Activated effector memory CD4-positive, alpha-beta T cell treated with Interleukin-2 at 50 U/mL for 16 hours (primary cell): ENCODE results near the gene HSPA1L.
A peak's percentile ranks its signal among the peaks of the same experiment; 100 is the strongest.
"Not testable (repeated sequence)": the region's sequence is repeated elsewhere in the genome, so short reads cannot be mapped to it uniquely, and the experiment has no call there.

Source experiments
- DNase-seq: peaks from one replicate; pipeline ENCODE4 v3.0.0-alpha.2; 2020

The HSPA1L gene

DNA sequence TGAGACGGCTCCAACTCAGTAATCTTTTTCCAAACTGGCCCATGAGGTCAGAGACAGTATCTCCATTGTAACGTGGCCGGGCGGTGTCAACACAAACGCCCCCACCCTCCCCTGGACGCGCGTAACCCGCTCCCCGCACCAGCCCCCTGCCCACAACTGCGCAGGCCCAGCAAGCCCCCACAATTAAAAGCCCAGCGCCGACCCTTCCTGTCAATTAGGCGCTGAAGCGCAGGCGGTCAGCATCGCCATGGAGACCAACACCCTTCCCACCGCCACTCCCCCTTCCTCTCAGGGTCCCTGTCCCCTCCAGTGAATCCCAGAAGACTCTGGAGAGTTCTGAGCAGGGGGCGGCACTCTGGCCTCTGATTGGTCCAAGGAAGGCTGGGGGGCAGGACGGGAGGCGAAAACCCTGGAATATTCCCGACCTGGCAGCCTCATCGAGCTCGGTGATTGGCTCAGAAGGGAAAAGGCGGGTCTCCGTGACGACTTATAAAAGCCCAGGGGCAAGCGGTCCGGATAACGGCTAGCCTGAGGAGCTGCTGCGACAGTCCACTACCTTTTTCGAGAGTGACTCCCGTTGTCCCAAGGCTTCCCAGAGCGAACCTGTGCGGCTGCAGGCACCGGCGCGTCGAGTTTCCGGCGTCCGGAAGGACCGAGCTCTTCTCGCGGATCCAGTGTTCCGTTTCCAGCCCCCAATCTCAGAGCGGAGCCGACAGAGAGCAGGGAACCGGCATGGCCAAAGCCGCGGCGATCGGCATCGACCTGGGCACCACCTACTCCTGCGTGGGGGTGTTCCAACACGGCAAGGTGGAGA lies at the start of gene HSPA1L, which contains the start of gene HSPA1A:
Gene HSPA1L (minus strand): TSS at position 259 of the 814 bp plus-strand sequence. CDS start 3,311 bp downstream, outside the sequence.
Gene HSPA1A (plus strand): TSS at position 519 of the 814 bp plus-strand sequence. CDS start 214 bp downstream, at position 733.
- DNase-seq = peak; percentile 59

DNA sequence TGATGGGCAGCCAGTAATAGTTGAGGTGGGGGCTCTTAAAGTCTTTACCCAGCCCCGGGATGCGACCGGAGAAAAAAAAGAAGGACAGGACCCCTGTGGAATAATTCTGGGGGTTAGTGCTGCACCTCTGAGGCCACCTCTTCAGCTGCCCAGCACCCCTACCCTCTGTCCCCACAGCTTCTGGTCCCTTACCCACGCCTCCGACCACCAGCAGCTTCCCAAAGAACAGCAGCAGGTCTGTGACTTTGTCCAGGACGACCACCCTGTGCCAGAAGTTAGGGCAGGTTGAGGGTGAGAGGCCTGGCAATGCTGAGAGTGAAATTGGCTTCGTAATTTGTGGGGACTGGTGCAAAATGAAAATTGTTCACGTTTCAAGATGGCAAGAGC lies 49.7 kb upstream of the HSPA1L start:
- DNase-seq = no peak

DNA sequence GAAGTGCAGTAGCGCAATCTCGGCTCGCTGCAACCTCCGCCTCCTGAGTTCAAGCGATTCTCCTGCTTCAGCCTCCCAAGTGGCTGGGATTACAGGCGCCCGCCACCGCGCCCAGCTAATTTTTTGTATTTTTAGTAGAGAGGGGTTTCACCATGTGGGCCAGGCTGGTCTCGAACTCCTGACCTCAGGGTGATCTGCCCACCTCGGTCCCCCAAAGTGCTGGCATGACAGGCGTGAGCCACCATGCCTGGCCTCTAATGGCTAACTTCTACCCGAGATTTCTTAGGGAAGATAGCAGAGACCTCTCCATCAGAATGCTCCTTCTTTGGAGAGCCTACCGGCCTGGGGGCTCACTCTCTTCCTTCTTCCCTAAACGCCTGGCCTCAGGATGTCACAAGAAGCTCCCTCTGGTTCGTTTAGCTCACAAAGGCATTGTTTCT lies 49.1 kb upstream of the HSPA1L start:
- not testable (repeated sequence) for DNase-seq

DNA sequence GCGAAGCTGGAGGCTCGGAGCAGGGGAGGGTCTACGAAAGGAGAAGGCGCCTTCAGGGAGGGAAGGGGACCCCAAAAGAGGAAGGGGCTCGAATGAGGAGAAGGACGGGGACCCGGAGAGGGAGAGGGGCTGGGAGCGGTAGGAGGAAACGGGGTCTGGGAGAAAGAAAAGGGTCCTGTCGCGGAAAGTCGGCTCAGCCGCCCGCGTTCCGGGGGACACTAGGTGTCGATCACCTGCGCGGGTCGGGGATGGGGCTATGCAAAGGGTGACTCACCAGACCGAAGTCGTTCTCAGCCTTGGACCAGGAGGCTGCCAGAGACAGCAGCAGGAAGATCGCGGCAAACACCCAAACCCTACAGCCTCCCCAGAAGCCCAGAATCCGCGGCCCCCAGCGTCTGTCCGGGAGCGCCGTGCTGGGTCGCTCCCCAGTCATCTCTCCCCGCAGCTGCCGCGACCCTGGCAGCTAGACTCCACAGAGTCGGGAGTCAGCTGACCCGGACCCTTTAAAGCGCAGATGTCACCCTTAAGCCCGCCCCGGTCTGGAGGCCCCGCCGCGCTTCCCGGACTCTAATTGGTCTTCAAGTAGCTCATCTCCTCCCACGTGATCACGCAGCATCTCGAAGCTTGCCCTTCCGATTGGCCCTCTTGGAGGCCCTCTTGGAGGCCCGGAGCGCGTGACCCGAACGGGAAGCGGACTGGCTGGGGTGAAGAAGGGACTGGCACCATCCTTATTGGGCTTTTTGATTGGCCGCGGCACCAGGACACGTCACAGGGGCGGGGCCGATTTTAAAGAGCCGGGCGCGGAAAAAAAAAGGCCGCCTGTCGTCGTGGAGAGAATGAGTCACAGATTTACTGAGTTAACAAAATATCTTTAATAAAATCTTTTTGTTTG lies 47.5 kb upstream of the HSPA1L start, which contains the start of gene NEU1:
Gene NEU1 (minus strand): TSS at position 478 of the 892 bp plus-strand sequence. CDS start 45 bp downstream, at position 433.
- peak; percentile 98 for DNase-seq

DNA sequence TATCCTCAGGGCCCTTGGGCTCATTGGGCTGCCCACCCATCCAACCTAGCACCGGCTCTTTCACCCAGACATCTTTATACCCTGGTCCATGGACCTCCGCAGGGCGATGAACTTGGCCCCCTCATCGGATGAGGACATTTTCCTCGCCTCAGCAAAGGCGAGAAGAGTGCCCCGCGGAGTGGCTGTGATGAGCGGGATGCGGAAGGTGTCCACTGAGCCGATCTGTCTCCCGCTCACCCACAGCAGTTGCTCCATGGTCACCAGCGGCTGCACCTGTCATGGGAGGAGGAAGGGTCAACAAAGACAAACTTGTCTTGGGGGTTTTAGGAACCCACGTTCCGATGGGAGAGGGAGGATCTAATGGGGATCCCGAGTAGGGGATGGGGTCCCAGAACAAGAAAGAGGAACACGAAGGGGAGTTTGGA lies 46.8 kb upstream of the HSPA1L start:
- no peak for DNase-seq

DNA sequence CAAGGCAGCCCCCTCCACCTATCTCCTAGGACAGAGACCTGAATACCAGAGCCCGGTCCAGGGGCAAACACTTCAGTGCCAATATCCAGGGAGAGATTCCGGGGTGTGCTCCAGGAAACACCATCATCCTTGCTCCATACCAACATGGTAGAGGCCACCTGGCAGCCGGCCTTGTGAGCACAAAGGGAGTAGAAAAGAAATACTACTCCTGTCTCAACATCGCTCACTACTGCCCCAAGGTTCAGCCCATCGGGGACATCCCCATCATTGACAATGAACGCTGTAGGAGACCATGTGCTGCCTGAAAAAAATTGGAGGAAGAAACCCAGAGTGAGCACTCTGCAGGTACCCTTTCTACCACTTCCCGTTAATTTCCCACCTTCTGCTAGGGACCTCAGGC lies 46.1 kb upstream of the HSPA1L start:
- DNase-seq = no peak

DNA sequence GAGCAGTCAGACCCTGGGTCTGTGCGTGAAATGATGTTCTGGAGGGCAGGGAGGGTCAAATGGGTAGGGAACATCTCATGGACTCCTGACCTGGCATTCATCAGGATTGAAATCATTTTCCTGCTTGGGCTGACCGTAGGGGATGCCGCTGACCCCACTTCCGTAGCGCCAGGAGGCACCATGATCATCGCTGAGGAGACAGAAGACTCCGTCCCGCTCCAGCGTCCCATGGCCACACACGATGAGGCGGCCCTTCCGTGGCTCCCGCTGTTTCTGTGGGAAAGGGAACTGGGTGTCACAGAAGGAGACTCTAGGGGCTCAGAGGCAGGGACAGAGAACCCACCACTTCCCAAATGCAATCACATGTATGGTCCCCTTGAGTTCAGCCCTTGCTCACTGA lies 45.3 kb upstream of the HSPA1L start:
- DNase-seq = no peak

DNA sequence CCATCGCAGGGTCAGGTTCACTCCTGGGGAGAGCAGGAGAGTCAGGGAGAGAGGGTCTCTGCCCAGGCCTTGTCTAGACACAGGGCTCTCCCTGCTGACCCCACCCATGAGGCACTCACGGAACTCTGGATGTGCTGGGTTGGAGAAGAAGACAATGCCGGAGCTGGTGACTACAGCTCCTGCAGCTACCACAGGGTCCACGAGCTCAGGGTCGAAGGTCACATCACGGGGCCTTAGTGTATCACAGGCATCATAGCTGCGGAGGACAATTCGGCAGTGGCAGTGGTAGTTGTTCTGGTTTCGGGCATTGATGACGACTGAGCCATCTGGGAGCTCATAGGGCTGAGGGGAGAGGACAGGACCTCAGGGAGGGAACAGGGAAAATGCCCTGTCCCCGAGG lies 44.8 kb upstream of the HSPA1L start:
- no peak for DNase-seq

DNA sequence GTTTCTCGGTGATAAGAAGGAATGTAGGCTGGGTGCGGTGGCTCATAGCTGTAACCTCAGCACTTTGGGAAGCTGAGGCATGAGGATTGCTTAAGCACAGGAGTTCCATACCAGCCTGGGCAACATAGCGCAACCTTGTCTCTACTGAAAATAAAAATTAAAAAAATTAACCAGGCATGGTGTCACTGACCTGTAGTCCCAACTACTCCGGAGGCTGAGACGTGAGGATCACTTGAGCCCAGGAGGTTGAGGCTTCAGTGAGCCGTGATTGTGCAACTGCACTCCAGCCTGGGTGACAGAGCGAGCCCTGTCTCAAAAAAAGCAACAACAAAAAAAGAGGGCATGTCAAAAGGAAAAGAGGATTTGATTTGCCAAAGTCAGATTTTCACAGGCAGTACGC lies 43.6 kb upstream of the HSPA1L start:
- DNase-seq = no peak

DNA sequence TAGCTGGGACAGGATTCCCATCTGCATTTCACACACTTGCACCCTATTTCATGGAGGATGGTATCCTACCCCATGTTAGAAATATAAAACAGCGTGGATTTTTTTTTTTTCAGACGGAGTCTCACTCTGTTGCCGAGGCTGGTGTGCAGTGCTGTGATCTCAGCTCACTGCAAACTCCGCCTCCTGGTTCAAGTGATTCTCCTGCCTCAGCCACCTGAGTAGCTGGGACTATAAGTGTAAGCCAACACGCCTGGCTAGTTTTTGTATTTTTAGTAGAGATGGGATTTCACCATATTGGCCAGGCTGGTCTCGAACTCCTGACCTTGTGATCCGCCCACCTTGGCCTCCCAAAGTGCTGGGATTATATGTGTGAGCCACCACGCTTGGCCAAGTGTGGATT lies 42.7 kb upstream of the HSPA1L start:
- DNase-seq = not testable (repeated sequence)

DNA sequence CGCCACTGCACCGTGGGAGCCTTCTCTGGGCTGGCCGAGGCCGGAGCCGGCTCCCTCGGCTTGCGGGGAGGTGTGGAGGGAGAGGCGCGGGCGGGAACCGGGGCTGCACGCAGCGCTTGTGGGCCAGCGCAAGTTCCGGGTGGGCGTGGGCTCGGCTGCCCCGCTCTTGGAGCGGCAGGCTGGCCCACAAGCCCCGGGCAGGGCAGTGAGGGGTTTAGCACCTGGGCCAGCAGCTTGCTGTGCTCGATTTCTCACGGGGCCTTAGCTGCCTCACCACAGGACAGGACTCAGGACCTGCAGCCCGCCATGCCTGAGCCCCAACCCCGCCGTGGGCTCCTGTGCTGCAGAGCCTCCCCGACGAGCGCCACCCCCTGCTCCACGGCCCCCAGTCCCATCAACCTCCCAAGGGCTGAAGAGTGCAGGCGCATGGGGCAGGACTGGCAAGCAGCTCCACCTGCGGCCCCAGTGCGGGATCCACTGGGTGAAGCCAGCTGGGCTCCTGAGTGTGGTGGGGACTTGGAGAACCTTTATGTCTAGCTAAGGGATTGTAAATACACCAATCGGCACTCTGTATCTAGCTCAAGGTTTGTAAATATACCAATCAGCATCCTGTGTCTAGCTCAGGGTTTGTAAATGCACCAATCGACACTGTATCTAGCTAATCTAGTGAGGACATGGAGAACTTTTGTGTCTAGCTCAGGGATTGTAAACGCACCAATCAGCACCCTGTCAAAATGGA lies 37.1 kb upstream of the HSPA1L start:
- DNase-seq = not testable (repeated sequence)

DNA sequence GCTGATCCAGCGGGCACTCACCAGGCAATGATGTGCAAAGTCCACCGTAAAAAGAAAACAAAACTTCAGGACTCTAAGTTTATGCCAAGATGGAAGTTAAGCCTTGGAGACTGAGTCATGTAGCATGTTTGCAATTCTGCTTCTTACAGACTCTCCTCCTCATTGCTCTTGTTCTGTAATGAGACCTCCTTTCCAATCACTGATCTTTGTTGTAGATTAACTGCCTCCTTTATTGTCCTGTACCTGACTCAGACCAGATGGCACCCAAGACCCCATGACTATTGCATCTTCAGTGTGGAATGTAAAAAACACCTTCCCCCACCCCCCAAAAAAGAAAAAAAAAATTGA lies 36.4 kb upstream of the HSPA1L start:
- DNase-seq = no peak

DNA sequence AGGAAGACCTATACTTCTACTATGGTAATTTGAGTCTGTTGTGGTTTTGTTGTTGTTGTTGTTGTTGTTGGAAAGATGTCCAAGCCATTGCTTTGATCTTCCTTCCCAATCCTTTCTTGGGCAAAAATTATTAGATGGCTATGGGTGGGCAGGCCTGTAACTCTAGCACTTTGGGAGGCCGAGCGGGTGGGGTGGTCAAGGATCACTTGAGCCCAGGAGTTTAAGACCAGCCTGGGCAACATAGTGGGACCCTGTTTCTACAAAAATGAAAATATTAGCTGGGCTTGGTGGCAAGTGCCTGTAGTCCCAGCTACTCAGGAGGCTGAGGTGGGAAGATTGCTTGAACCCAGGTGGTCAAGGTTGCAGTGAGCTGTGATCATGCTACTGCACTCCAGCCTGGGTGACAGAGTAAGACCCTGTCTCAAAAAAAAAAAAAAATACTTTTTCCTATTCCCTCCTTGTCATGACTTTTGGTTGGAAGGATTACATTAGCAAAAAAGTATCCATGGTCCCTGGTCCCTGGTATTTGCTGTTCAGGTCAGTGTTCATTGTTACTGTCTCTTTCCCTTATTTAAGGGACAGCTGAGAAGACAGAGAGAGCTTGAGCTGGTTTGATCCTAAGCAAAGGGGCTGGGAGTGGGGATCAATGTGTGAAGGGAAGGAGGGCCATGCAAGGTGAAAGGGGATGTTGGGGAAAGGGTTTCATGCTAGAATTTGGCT lies 35.8 kb upstream of the HSPA1L start:
- no peak for DNase-seq

DNA sequence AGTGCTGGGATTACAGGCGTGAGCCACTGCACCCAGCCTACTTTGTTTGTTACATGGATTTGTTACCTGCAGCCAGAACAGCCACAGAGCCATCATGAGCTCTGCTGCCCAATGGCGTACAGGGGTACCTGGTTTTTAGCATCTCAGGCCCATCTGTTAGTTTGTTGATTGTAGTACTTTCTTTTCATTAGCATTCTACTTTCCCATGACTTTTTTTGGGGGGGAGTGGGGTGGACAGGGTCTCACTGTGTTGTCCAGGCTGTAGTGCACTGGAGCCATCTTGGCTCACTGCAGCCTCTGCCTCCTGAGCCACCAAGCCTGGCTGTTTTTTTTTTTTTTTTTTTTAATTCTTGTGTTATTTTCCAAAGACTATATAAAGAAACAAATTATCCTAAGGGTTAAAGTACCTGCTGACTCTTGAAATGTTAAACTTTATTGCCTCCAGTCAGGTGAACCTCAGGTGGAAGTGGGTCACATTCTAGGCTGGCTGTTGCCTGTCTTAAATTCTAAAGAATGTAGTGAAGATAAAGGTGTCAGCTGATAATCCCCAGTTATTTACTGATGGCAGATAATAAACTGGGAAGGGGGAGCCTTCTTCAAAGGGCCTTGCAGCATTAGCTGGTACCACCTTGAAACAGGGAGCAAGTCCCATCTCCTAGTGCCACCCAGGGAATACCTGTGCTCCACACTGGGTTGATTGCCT lies 32.3 kb upstream of the HSPA1L start:
- DNase-seq = no peak

DNA sequence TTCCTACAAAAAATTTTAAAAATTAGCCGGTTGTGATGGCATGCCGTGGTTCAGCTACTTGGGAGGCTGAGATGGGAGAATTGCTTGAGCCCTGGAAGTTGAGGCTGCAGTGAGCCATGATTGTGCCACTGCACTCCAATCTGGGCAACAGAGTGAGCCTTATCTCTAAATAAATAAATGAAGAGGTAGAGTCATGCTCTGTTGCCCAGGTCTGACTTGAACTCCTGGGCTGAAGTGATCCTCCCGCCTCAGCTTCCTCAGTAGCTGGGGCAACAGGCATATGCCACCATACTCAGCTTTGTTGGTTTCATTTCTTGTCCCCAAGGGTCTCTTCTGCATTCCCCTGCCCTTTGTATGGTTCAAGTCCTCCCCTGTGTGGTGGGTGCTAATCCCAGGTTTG lies 29.4 kb upstream of the HSPA1L start:
- DNase-seq = no peak

DNA sequence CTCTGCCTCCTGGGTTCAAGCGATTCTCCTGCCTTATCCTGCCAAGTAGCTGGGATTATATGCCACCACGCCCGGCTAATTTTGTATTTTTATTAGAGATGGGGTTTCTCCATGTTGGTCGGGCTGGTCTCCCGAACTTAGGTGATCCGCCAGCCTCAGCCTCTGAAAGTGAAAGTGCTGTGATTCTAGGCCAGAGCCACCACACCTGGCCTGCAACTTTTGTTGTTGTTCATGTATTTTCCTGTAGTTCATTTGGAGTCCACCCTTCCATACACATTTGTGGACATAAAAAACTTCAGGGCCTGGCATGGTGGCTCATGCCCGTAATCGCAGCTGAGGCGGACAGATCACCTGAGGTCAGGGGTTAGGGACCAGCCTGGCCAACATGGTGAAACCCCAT lies 27.0 kb upstream of the HSPA1L start:
- no peak for DNase-seq

DNA sequence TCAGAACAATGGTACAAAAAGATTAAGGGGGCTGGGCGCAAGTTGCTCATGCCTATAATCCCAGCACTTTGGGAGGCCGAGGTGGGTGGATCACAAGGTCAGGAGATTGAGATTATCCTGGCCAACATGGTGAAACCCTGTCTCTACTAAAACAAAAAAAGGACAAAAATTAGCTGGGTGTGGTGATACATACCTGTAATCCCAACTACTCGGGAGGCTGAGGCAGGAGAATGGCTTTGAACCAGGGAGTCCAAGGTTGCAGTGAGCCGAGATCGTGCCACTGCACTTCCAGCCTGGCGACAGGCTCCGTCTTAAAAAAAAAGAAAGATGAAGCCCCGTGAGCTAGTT lies 24.7 kb upstream of the HSPA1L start:
- DNase-seq = not testable (repeated sequence)

DNA sequence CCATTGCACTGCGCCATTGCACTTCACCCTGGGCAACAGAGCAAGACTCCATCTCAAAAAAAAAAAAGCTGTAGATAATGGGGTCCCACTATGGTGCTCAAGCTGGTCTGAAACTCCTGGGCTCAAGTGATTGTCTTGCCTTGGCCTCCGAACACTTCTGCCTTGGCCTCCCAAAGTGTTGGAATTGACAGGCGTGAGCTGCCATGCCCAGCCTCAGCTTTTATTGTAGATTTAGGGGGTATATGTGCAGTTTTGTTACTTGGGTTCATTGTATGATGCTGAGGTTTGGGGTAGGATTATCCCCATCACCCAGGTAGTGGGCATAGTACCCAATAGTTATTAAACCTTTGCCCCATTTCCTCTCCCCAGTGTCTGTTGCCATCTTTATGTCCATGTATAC lies 23.9 kb upstream of the HSPA1L start:
- no peak for DNase-seq

DNA sequence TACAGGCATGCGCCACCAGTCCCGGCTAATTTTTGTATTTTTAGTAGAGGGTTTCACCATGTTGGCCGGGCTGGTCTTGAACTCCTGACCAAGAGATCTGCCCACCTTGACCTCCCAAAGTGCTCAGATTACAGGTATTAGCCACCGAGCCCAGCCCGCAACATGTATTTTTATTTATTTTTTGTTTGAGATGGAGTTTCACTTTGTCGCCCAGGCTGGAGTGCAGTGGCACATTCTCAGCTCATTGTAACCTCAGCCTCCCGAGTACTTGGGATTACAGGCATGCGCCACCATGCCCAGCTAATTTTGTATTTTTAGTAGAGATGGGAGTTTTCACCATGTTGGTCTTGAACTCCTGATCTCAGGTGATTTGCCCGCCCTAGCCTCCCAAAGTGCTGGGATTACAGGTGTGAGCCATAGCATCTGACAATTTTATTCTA lies 23.1 kb upstream of the HSPA1L start:
- not testable (repeated sequence) for DNase-seq

DNA sequence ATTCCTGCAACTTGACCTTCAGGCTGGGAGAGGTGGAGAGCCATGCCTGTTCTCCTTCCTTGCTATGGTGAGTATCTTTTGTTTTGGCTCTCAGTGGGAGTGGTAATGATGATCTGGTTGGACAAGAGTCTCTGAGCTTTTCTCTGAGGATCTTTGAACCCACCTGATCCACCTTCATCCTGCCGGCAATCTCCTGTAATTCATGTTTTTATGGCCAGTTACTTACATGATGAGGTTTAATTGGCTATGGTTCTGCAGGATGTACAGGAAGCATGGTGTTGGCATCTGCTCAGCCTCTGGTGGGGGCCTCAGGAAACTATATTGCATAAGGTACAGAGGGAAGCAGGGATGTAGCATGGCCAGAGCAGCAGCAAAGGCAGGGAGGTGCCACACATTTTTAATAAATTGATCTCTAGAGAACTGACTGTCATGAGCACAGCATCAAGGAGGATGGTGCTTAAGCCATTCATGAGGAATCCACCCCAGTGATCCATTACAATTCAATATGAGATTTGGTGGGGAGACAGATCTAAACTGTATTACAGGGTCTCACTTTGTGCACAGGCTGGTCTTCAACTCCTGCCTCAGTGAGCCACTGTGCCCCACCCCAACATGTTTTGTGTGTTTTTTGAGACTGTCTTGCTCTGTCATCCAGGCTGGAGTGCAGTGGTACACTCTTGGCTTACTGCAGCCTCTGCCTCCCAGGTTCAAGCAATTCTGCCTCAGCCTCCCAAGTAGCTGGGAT lies 22.5 kb upstream of the HSPA1L start:
- no peak for DNase-seq
